SH-SY5Y (cell line): ENCODE measurements around the gene SOS2.

Source experiments
- GATA2 ChIP-seq: IDR thresholded peaks from 2 replicates; pipeline ENCODE4 v1.6.1; 2011; ENCODE audit warnings: mild to moderate bottlenecking, low read depth, low read length
- GATA3 ChIP-seq: IDR thresholded peaks from 2 replicates; pipeline ENCODE4 v1.6.1; 2011; ENCODE audit warnings: low read depth, mild to moderate bottlenecking, low read length, moderate library complexity

GRCh38 chr14:50082308-50082742 is 149.1 kb downstream of the SOS2 start:
- no peak for TF ChIP-seq GATA3
- TF ChIP-seq GATA2 = no peak
